ENCODE data around the gene TERB1. TPM values are rescaled to one million over a fixed set of nuclear protein-coding genes. Genes with fewer than 3 reads are reported as not detected.

Gene TERB1
- total RNA-seq, 1 experiment from 2014 or later, result not detected

DNA sequence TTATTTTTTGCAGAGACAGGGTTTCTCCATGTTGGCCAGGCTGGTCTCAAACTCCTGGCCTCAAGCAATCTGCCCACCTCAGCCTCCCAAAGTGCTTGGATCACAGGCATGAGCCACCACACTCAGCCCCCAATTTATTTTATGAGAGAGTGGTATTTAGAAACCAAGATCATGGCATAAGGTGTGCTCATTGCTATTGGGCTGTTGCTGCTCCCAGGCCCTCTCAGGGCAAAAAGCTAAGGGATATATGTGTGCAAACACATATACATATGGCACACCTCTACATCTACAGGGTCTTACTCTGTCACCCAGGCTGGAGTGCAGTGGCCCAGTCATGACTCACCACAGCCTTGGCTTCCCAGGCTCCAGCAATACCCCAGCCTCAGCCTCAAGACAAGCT, 89.8 kb downstream of the TERB1 start (continued):
- TF ChIP-seq, protein P1, sequence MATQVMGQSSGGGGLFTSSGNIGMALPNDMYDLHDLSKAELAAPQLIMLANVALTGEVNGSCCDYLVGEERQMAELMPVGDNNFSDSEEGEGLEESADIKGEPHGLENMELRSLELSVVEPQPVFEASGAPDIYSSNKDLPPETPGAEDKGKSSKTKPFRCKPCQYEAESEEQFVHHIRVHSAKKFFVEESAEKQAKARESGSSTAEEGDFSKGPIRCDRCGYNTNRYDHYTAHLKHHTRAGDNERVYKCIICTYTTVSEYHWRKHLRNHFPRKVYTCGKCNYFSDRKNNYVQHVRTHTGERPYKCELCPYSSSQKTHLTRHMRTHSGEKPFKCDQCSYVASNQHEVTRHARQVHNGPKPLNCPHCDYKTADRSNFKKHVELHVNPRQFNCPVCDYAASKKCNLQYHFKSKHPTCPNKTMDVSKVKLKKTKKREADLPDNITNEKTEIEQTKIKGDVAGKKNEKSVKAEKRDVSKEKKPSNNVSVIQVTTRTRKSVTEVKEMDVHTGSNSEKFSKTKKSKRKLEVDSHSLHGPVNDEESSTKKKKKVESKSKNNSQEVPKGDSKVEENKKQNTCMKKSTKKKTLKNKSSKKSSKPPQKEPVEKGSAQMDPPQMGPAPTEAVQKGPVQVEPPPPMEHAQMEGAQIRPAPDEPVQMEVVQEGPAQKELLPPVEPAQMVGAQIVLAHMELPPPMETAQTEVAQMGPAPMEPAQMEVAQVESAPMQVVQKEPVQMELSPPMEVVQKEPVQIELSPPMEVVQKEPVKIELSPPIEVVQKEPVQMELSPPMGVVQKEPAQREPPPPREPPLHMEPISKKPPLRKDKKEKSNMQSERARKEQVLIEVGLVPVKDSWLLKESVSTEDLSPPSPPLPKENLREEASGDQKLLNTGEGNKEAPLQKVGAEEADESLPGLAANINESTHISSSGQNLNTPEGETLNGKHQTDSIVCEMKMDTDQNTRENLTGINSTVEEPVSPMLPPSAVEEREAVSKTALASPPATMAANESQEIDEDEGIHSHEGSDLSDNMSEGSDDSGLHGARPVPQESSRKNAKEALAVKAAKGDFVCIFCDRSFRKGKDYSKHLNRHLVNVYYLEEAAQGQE (IDR thresholded peaks at IDR 0.05; ENCODE audit: low read depth), result no peak
- TF ChIP-seq SRF (IDR thresholded peaks at IDR 0.05; ENCODE audit: low read depth) (no peak), CBX3 (IDR thresholded peaks at IDR 0.05; ENCODE audit: low read depth) (no peak), SP1 (IDR thresholded peaks at IDR 0.05; ENCODE audit: low read depth) (no peak), EZH2phosphoT487 (IDR thresholded peaks at IDR 0.05; ENCODE audit: borderline replicate concordance) (no peak), YY1 (IDR thresholded peaks at IDR 0.05; ENCODE audit: extremely low read depth, insufficient replicate concordance, low read depth, low read length) (no peak), SIN3A (IDR thresholded peaks at IDR 0.05; ENCODE audit: low read depth) (no peak), MAX (IDR thresholded peaks at IDR 0.05) (no peak), FOSL1 (IDR thresholded peaks at IDR 0.05; ENCODE audit: low read depth) (no peak)
- TF ChIP-seq, protein P2, sequence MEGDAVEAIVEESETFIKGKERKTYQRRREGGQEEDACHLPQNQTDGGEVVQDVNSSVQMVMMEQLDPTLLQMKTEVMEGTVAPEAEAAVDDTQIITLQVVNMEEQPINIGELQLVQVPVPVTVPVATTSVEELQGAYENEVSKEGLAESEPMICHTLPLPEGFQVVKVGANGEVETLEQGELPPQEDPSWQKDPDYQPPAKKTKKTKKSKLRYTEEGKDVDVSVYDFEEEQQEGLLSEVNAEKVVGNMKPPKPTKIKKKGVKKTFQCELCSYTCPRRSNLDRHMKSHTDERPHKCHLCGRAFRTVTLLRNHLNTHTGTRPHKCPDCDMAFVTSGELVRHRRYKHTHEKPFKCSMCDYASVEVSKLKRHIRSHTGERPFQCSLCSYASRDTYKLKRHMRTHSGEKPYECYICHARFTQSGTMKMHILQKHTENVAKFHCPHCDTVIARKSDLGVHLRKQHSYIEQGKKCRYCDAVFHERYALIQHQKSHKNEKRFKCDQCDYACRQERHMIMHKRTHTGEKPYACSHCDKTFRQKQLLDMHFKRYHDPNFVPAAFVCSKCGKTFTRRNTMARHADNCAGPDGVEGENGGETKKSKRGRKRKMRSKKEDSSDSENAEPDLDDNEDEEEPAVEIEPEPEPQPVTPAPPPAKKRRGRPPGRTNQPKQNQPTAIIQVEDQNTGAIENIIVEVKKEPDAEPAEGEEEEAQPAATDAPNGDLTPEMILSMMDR (IDR thresholded peaks at IDR 0.05 in 2 of 3, conservative IDR thresholded peaks at IDR 0.05 in 1 of 3; ENCODE audit: borderline replicate concordance in 1 of 3, insufficient read depth in 1 of 3, low read depth in 2 of 3, low read length in 2 of 3), result no peak

DNA sequence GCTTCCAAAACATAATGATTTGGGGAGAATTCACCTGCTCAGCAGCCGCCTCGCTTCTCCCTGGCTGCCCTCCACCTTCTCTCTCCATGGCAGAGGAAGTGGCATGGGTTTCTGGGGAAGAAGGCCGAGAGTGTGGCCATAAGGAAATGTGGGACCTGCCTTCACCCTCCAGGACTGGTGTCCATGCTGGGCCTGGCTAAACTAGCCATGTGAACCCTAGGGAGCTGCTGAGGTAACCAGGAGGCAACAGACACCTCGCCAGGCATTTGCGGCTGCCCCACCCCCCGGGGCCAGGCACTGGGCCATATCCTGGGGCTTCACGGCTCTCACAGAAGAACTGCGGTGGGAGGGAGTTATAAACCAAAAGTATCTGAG, 94.9 kb downstream of the TERB1 start:
- BruUV-seq (replicated peaks), result no TSS peak
- no peak for ATAC-seq
- Histone ChIP-seq H3K4me1 (ENCODE audit: control insufficient read depth in 1 of 2, insufficient read depth in 2 of 2, low read length in 2 of 2) (no peaks in the 10 kb centered on the region), H3K9me3 (ENCODE audit: control insufficient read depth in 1 of 2, insufficient read depth in 1 of 2, low read depth in 1 of 2, low read length in 2 of 2) (no peaks in the 10 kb centered on the region), H3K4me2 (ENCODE audit: low read length) (no peak overlapping the region), H3K27me3 (ENCODE audit: insufficient read depth, low read length) (no peaks in the 10 kb centered on the region), H3K27ac (ENCODE audit: low read depth, low read length) (no peak overlapping the region), H3K36me3 (ENCODE audit: control insufficient read depth in 1 of 2, insufficient read depth in 2 of 2, low read length in 2 of 2) (no peaks in the 10 kb centered on the region), H2AFZ (ENCODE audit: low read depth, low read length, poor library complexity, severe bottlenecking) (no peak overlapping the region), H3K9ac (ENCODE audit: low read length) (no peak overlapping the region), H3K79me2 (ENCODE audit: insufficient read depth, low read length) (no peaks in the 10 kb centered on the region), H4K20me1 (ENCODE audit: insufficient read depth) (no peaks in the 10 kb centered on the region), H3K9me2 (ENCODE audit: insufficient read depth) (no peaks in the 10 kb centered on the region), H3K4me3 (replicated peaks in 1 of 2; ENCODE audit: low read depth in 1 of 2, low read length in 2 of 2) (no peak overlapping the region)
- CTCF ChIA-PET, result no interaction called here
- DNase-seq (ENCODE audit: low read depth, low spot score), result no peak
- POLR2A ChIA-PET, result no interaction called here
- intact Hi-C loops (cut with micrococcal nuclease), result no loop called here
- TF ChIP-seq POLR2AphosphoS5 (IDR thresholded peaks at IDR 0.05; ENCODE audit: low read depth, low read length), result no peak
- TF ChIP-seq, protein P3, sequence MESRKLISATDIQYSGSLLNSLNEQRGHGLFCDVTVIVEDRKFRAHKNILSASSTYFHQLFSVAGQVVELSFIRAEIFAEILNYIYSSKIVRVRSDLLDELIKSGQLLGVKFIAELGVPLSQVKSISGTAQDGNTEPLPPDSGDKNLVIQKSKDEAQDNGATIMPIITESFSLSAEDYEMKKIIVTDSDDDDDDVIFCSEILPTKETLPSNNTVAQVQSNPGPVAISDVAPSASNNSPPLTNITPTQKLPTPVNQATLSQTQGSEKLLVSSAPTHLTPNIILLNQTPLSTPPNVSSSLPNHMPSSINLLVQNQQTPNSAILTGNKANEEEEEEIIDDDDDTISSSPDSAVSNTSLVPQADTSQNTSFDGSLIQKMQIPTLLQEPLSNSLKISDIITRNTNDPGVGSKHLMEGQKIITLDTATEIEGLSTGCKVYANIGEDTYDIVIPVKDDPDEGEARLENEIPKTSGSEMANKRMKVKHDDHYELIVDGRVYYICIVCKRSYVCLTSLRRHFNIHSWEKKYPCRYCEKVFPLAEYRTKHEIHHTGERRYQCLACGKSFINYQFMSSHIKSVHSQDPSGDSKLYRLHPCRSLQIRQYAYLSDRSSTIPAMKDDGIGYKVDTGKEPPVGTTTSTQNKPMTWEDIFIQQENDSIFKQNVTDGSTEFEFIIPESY (IDR thresholded peaks at IDR 0.05; ENCODE audit: extremely low read depth, insufficient replicate concordance, low read length), result no peak
- no peak for TF ChIP-seq CBX3 (IDR thresholded peaks at IDR 0.05; ENCODE audit: low read depth)
- no peak for TF ChIP-seq RAD21 (IDR thresholded peaks at IDR 0.05; ENCODE audit: low read depth)
- TF ChIP-seq EZH2 (IDR thresholded peaks at IDR 0.05), result no peak
- no peak for TF ChIP-seq MAX (IDR thresholded peaks at IDR 0.05)
- TF ChIP-seq ELF1 (IDR thresholded peaks at IDR 0.05; ENCODE audit: borderline replicate concordance, low read depth), result no peak
- TF ChIP-seq SP1 (IDR thresholded peaks at IDR 0.05; ENCODE audit: low read depth), result no peak
- no peak for TF ChIP-seq FOSL1 (IDR thresholded peaks at IDR 0.05; ENCODE audit: low read depth)
- TF ChIP-seq EGR1 (IDR thresholded peaks at IDR 0.05; ENCODE audit: low read depth), result no peak
- no peak for TF ChIP-seq CEBPB (IDR thresholded peaks at IDR 0.05; ENCODE audit: low read depth)
- no peak for TF ChIP-seq POLR2A (IDR thresholded peaks at IDR 0.05; ENCODE audit: borderline replicate concordance, extremely low read depth, insufficient read depth, insufficient read length)
- RAD21 ChIA-PET (ENCODE audit: low non-redundant PET in 1 of 2, low total read pairs in 2 of 2, uncharacterized antibody in 2 of 2, unreplicated experiment in 2 of 2), result no interaction called here
